WTC11 (cell line): ENCODE measurements around the gene EPS8L2. TPM values are rescaled to one million over a fixed set of nuclear protein-coding genes. Genes with fewer than 3 reads are reported as not detected.

Experiments used
- ATAC-seq: fragments of 200-7000 bp; cut with Tn5 transposase; 2 replicates; pipeline ENCODE4 v1.10.0; 2021; ENCODE audit warnings: mild to moderate bottlenecking, moderate library complexity
- CTCF ChIA-PET: fragments of 300-600 bp; sonication (Branson Sonifier 250); formaldehyde crosslinking; loops from one replicate; lab custom pipeline; 2021; ENCODE audit warnings: antibody characterized with exemption; lab: Charles Lee
- POLR2A ChIA-PET: fragments of 350-600 bp; sonication (Branson Sonifier 250); formaldehyde crosslinking; loops from one replicate; lab custom pipeline; 2021; ENCODE audit warnings: antibody characterized with exemption; lab: Charles Lee
- DNase-seq: peaks from one replicate; pipeline ENCODE4 v3.0.0; 2021; ENCODE audit warnings: low spot score
- H3K27ac Mint-ChIP-seq: 2 replicates; pipeline ENCODE4 v1.8.0; 2021; ENCODE audit warnings: mixed read lengths
- H3K27me3 Mint-ChIP-seq: 2 replicates; pipeline ENCODE4 v1.8.0; 2021; ENCODE audit warnings: low read depth, mild to moderate bottlenecking, moderate library complexity, mixed read lengths
- H3K36me3 Mint-ChIP-seq: 2 replicates; pipeline ENCODE4 v1.8.0; 2021; ENCODE audit warnings: mixed read lengths
- H3K4me1 Mint-ChIP-seq: 2 replicates; pipeline ENCODE4 v1.8.0; 2022; ENCODE audit warnings: mixed read lengths
- H3K4me3 Mint-ChIP-seq: 2 replicates; pipeline ENCODE4 v1.8.0; 2021; ENCODE audit warnings: mild to moderate bottlenecking, moderate library complexity, mixed read lengths
- H3K9me3 Mint-ChIP-seq: 2 replicates; pipeline ENCODE4 v1.8.0; 2021; ENCODE audit warnings: mixed read lengths
- AFF4 ChIP-seq: sonication (generic); formaldehyde crosslinking; IDR thresholded peaks from 2 replicates; pipeline ENCODE4 v1.8.1; 2023; ENCODE audit warnings: mild to moderate bottlenecking, missing genetic modification reagents, borderline replicate concordance
- E2F5 ChIP-seq: sonication (generic); formaldehyde crosslinking; IDR thresholded peaks from 2 replicates; pipeline ENCODE4 v1.8.1; 2022; ENCODE audit warnings: mild to moderate bottlenecking, moderate library complexity, missing genetic modification reagents
- ESRRA ChIP-seq: sonication (generic); formaldehyde crosslinking; IDR thresholded peaks from 2 replicates; pipeline ENCODE4 v1.8.1; 2022; ENCODE audit warnings: mild to moderate bottlenecking, missing genetic modification reagents, borderline replicate concordance
- HMGA2 ChIP-seq: fragments of 250-450 bp; sonication (Bioruptor Pico); IDR thresholded peaks from 2 replicates; pipeline ENCODE4 v1.4.0; 2021; ENCODE audit warnings: mild to moderate bottlenecking, moderate library complexity
- NR2C2 ChIP-seq: sonication (generic); formaldehyde crosslinking; IDR thresholded peaks from 2 replicates; pipeline ENCODE4 v1.8.0; 2022; ENCODE audit warnings: mild to moderate bottlenecking, missing genetic modification reagents
- SMAD3 ChIP-seq: sonication (generic); formaldehyde crosslinking; IDR thresholded peaks from 2 replicates; pipeline ENCODE4 v1.8.0; 2022; ENCODE audit warnings: missing genetic modification reagents, mild to moderate bottlenecking, borderline replicate concordance
- SMAD4 ChIP-seq: sonication (generic); formaldehyde crosslinking; IDR thresholded peaks from 2 replicates; pipeline ENCODE4 v1.8.0; 2022; ENCODE audit warnings: mild to moderate bottlenecking, missing genetic modification reagents
- STAT6 ChIP-seq: sonication (generic); formaldehyde crosslinking; conservative IDR thresholded peaks from 2 replicates; pipeline ENCODE4 v1.8.1; 2023; ENCODE audit warnings: mild to moderate bottlenecking, low read depth, missing genetic modification reagents, moderate library complexity
- ZBTB43 ChIP-seq: sonication (generic); formaldehyde crosslinking; IDR thresholded peaks from 2 replicates; pipeline ENCODE4 v1.8.1; 2023; ENCODE audit warnings: mild to moderate bottlenecking, missing genetic modification reagents
- ZMAT4 ChIP-seq: fragments of 250-450 bp; sonication (Bioruptor Pico); IDR thresholded peaks from 2 replicates; pipeline ENCODE4 v1.9.0; 2021; ENCODE audit warnings: mild to moderate bottlenecking
- ZNF425 ChIP-seq: fragments of 250-450 bp; sonication (Bioruptor Pico); conservative IDR thresholded peaks from 2 replicates; pipeline ENCODE4 v1.9.0; 2021; ENCODE audit warnings: mild to moderate bottlenecking
- ZSCAN18 ChIP-seq: fragments of 250-450 bp; sonication (Bioruptor Pico); IDR thresholded peaks from 2 replicates; pipeline ENCODE4 v2.1.2; 2022; ENCODE audit warnings: mild to moderate bottlenecking, moderate library complexity
- total RNA-seq: library from RNA; stranded (reverse); gene quantifications from 3 replicates; pipeline ENCODE4 v1.2.3, GENCODE V29; 2021

EPS8L2 gene
- total RNA-seq, 1 experiment from 2014 or later, result 51.6 TPM

GRCh38 chr11:709109-709997 is 3.3 kb downstream of the EPS8L2 start (continued):
- no peak for TF ChIP-seq AFF4 (CRISPR knock-in tag)
- TF ChIP-seq E2F5 (CRISPR knock-in tag), result no peak

- Mint-ChIP-seq H3K27ac (no peak overlapping the region), H3K4me1 (peaks cover 16% of the 10 kb centered on the region), H3K4me3 (no peak overlapping the region), H3K27me3 (peaks cover 6% of the 10 kb centered on the region), H3K36me3 (peaks cover 5% of the 10 kb centered on the region; the same call in 1 of the 2 replicates), H3K9me3 (peaks cover 7% of the 10 kb centered on the region)
- ATAC-seq (no peak), DNase-seq (no peak)
- CTCF ChIA-PET, result interaction anchor here (0.6 kb wide), 1 partner anchor 130 kb away, joined by 3 read pairs; no protein-coding TSS in a partner anchor
- TF ChIP-seq HMGA2 (CRISPR knock-in tag) (peak; percentile 99), ZNF425 (CRISPR knock-in tag) (no peak)
- POLR2A ChIA-PET, result no interaction called here
Observed at GRCh38 chr11:714436-714835, 8.4 kb downstream of the EPS8L2 start.

GRCh38 chr11:719214-720016 is 13.4 kb downstream of the EPS8L2 start:
- ChIA-PET CTCF (interaction anchor here (0.8 to 2.9 kb wide), 3 partner anchors 12 to 165 kb away, joined by 3 to 20 read pairs (median 11); partner anchors contain the start of genes DEAF1 and TMEM80), POLR2A (interaction anchor here (1.7 kb wide), 1 partner anchor 12 kb away, joined by 6 read pairs; no protein-coding TSS in a partner anchor)
- no peak overlapping the region for H3K27ac Mint-ChIP-seq
- H3K9me3 Mint-ChIP-seq, result peaks cover 7% of the 10 kb centered on the region
- H3K27me3 Mint-ChIP-seq, result peaks cover 12% of the 10 kb centered on the region
- peaks cover 8% of the 10 kb centered on the region for H3K4me1 Mint-ChIP-seq
- H3K36me3 Mint-ChIP-seq, result peaks cover 5% of the 10 kb centered on the region; the same call in 1 of the 2 replicates
- DNase-seq, result no peak
- no peak for ATAC-seq
- H3K4me3 Mint-ChIP-seq, result peak overlapping the region; percentile 47; the same call in 1 of the 2 replicates
- no peak for TF ChIP-seq ZSCAN18 (CRISPR knock-in tag)
- TF ChIP-seq ESRRA, result no peak
- no peak for TF ChIP-seq ZNF425 (CRISPR knock-in tag)
- TF ChIP-seq SMAD4 (CRISPR knock-in tag), result no peak
- TF ChIP-seq SMAD3 (CRISPR knock-in tag), result no peak
- no peak for TF ChIP-seq NR2C2 (CRISPR knock-in tag)
- TF ChIP-seq STAT6 (CRISPR knock-in tag), result no peak
- TF ChIP-seq ZBTB43 (CRISPR knock-in tag), result no peak
- no peak for TF ChIP-seq ZMAT4 (CRISPR knock-in tag)
